Fibroblast of lung (primary cell): ENCODE results near the gene MAGEF1. TPM values are rescaled to one million over a fixed set of nuclear protein-coding genes. Genes with fewer than 3 reads are reported as not detected.

Experiments used
- DNase-seq, 2 donors: peaks; one replicate each; pipeline versions ENCODE4 v3.0.0 to v3.0.0-alpha.2; 2010; ENCODE audit warnings: low read depth in 2 of 2
- H2AFZ ChIP-seq: 2 replicates; pipeline ENCODE4 v1.5.1; 2012; ENCODE audit warnings: low read length, control low read depth, inconsistent platforms
- H3K27ac ChIP-seq: 2 replicates; pipeline ENCODE4 v1.5.1; 2011; ENCODE audit warnings: low read length, control low read depth; ENCODE audit not compliant: insufficient read depth
- H3K27me3 ChIP-seq: 2 replicates; pipeline ENCODE4 v1.5.1; 2011; ENCODE audit warnings: mild to moderate bottlenecking, low read length; ENCODE audit not compliant: control insufficient read depth, insufficient read depth
- H3K36me3 ChIP-seq: 2 replicates; pipeline ENCODE4 v1.5.1; 2011; ENCODE audit warnings: low read length; ENCODE audit not compliant: control insufficient read depth, insufficient read depth
- H3K4me1 ChIP-seq: 2 replicates; pipeline ENCODE4 v1.5.1; 2011; ENCODE audit warnings: low read length; ENCODE audit not compliant: control insufficient read depth, insufficient read depth; ENCODE audit errors: extremely low read depth
- H3K4me2 ChIP-seq: 2 replicates; pipeline ENCODE4 v1.5.1; 2011; ENCODE audit warnings: low read length, control low read depth; ENCODE audit not compliant: insufficient read depth; ENCODE audit errors: extremely low read depth
- H3K4me3 ChIP-seq, 4 experiments: fragments of 200-600 bp in 1 of 4; sonication (generic) in 1 of 4; replicated peaks in 1 of 4; 2 replicates each; pipeline ENCODE4 v1.5.1; 2011 to 2016; ENCODE audit warnings: low read length in 4 of 4, low read depth in 3 of 4, mild to moderate bottlenecking in 3 of 4, control low read depth in 2 of 4, inconsistent platforms in 1 of 4, mixed read lengths in 1 of 4; ENCODE audit not compliant: insufficient read depth in 1 of 4; ENCODE audit errors: control extremely low read depth in 1 of 4
- H3K79me2 ChIP-seq: 2 replicates; pipeline ENCODE4 v1.5.1; 2012; ENCODE audit warnings: mild to moderate bottlenecking, low read length, inconsistent platforms; ENCODE audit not compliant: control insufficient read depth, insufficient read depth
- H3K9ac ChIP-seq: 2 replicates; pipeline ENCODE4 v1.5.1; 2011; ENCODE audit warnings: mild to moderate bottlenecking, low read length, control low read depth; ENCODE audit not compliant: insufficient read depth
- H3K9me3 ChIP-seq: 2 replicates; pipeline ENCODE4 v1.5.1; 2012; ENCODE audit warnings: low read depth, low read length; ENCODE audit not compliant: control insufficient read depth, insufficient read depth
- H4K20me1 ChIP-seq: 2 replicates; pipeline ENCODE4 v1.5.1; 2011; ENCODE audit warnings: low read length; ENCODE audit not compliant: control insufficient read depth, insufficient read depth; ENCODE audit errors: extremely low read depth
- EZH2 ChIP-seq: IDR thresholded peaks from 2 replicates; pipeline ENCODE4 v1.5.1; 2012; ENCODE audit warnings: low read length, control low read depth, mild to moderate bottlenecking; ENCODE audit errors: missing control alignments
- polyA plus RNA-seq, 2 donors: library from polyadenylated mRNA; depleted of rRNA in 1 of 2; stranded (reverse) in 1 of 2; unstranded in 1 of 2; fragments of >200 nt; gene quantifications; 2 replicates each; pipeline ENCODE4 v1.2.1, GENCODE V29; 2011 to 2012; ENCODE audit warnings: missing spikeins in 1 of 2
- total RNA-seq: library from RNA; depleted of rRNA; stranded (reverse); fragments of >200 nt; gene quantifications from 2 replicates; pipeline ENCODE4 v1.2.1, GENCODE V29; 2014
- TF ChIP-seq, protein P1 (sequence below), 2 donors: IDR thresholded peaks in 1 of 2; conservative IDR thresholded peaks in 1 of 2; 1 replicate in 1 of 2; 2 replicates in 1 of 2; pipeline ENCODE4 v1.5.1; 2011 to 2012; ENCODE audit warnings: low read length in 2 of 2, control low read depth in 1 of 2, inconsistent platforms in 1 of 2, low read depth in 1 of 2, mild to moderate bottlenecking in 1 of 2

MAGEF1 gene
- total and polyA plus RNA-seq, 2 donors (not counting 1 experiment from before 2014, with no cell fraction given): 21.5 to 22.6 TPM

DNA sequence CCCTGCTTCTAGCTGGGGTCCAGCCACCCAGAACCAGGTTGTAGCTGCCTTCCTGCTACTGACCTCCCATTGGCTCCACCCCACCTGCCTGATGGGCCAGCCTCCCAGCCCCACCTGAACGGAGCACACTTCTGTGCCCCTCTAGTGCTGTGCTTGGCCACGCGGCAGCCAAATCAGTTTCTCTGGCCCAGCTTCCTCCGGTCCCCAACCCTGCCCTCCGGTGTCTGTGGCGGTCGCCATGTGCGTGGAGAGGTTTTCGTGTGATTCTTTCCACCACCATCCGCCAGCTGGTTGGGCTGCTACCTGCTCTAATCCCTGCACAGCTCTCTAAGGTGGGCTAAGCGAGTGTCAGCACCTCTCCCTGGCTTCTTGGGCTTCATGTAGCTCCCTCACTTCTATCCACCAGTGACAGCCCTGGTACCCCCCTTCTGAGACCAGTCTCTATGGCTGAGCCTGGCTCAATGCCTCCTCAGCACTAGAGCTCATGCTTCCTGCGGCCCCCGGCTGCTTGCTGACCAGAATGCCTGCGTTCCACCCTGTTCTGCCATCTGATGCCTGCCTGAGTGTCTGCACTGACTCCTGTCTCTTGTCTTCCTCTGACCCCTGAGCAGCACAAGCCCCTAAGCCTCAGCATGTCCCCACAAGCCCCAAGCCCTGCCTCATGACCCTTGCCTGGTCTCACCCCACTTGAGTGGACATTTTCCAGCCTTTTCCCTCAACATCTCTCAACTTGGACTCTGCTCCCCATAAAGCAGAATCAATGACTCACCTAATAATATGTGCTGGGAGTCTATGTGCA, 23.2 kb upstream of the MAGEF1 start:
- no peaks in the 10 kb centered on the region for H4K20me1 ChIP-seq
- no peak for TF ChIP-seq EZH2
- H3K9ac ChIP-seq: no peak overlapping the region
- peaks cover 7% of the 10 kb centered on the region for H3K27me3 ChIP-seq
- no peaks in the 10 kb centered on the region for H3K4me1 ChIP-seq
- no peak overlapping the region for H3K4me2 ChIP-seq
- H2AFZ ChIP-seq: no peak overlapping the region
- no peak overlapping the region for H3K27ac ChIP-seq
- no peak overlapping the region for H3K4me3 ChIP-seq
- no peaks in the 10 kb centered on the region for H3K79me2 ChIP-seq
- no peaks in the 10 kb centered on the region for H3K9me3 ChIP-seq
- H3K36me3 ChIP-seq: no peaks in the 10 kb centered on the region
- no peak for DNase-seq

DNA sequence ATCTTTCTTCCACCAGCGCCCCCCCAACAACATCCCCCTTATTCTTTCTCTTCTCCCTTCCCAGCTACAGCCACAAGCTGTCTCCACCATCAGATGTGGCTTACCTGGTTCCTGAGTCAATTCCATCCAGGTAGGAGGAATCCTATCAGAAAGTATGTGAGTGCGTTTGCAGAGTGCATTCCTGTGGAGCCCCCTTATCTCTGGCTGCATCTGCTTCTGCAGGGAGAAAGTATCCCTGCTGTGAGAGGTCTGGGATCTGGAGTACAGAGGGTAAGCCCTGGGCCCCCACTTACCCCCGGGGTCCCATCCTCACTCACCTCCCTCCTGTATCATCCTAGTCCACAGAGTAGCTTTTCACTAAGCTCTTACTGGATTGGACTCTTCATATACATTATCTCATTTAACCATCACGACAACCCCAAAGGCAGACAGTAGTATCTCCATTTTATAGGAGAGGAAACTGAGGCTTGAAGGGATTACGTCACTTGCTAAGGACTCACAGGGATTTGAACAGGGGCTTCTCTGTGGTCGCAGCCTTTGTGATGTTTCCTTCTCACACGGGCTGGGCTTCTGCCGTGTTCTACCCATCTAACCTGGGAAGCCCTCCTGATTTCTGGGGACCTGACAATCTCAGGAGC, 22.2 kb upstream of the MAGEF1 start:
- Histone ChIP-seq H3K79me2 (no peaks in the 10 kb centered on the region), H3K4me1 (no peaks in the 10 kb centered on the region), H3K9me3 (no peaks in the 10 kb centered on the region), H3K36me3 (no peaks in the 10 kb centered on the region), H3K4me3 (no peak overlapping the region), H2AFZ (no peak overlapping the region), H3K27me3 (peaks cover 7% of the 10 kb centered on the region), H3K4me2 (no peak overlapping the region), H3K27ac (no peak overlapping the region), H4K20me1 (no peaks in the 10 kb centered on the region), H3K9ac (no peak overlapping the region)
- TF ChIP-seq EZH2: no peak
- TF ChIP-seq, protein P1, sequence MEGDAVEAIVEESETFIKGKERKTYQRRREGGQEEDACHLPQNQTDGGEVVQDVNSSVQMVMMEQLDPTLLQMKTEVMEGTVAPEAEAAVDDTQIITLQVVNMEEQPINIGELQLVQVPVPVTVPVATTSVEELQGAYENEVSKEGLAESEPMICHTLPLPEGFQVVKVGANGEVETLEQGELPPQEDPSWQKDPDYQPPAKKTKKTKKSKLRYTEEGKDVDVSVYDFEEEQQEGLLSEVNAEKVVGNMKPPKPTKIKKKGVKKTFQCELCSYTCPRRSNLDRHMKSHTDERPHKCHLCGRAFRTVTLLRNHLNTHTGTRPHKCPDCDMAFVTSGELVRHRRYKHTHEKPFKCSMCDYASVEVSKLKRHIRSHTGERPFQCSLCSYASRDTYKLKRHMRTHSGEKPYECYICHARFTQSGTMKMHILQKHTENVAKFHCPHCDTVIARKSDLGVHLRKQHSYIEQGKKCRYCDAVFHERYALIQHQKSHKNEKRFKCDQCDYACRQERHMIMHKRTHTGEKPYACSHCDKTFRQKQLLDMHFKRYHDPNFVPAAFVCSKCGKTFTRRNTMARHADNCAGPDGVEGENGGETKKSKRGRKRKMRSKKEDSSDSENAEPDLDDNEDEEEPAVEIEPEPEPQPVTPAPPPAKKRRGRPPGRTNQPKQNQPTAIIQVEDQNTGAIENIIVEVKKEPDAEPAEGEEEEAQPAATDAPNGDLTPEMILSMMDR (conservative IDR thresholded peaks at IDR 0.05 in 1 of 2, IDR thresholded peaks at IDR 0.05 in 1 of 2; ENCODE audit: low read depth in 1 of 2, low read length in 2 of 2): no peak
- no peak for DNase-seq

DNA sequence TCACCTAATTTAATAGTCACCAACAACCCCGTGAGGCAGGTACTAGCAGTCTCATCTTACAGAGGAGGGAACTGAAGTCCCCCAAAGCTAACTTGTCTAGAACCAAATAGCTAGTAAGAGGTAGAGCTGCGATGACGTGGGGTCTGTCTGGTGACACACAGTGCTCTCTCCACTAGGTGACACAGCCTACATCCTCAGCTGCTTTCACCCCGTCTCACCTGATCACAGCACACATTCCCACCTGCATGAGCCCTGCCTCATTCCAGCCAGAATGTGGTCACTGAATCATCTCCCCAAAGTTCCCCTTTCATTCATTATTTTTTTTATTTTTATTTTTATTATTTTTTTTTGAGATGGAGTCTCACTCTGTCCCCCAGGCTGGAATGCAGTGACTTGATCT, 21.3 kb upstream of the MAGEF1 start:
- no peak overlapping the region for H2AFZ ChIP-seq
- peaks cover 7% of the 10 kb centered on the region for H3K27me3 ChIP-seq
- no peaks in the 10 kb centered on the region for H3K9me3 ChIP-seq
- DNase-seq: no peak
- H3K27ac ChIP-seq: no peak overlapping the region
- no peaks in the 10 kb centered on the region for H3K79me2 ChIP-seq
- no peak for TF ChIP-seq EZH2
- TF ChIP-seq, protein P1 (conservative IDR thresholded peaks at IDR 0.05 in 1 of 2, IDR thresholded peaks at IDR 0.05 in 1 of 2; ENCODE audit: low read depth in 1 of 2, low read length in 2 of 2): no peak
- no peak overlapping the region for H3K4me2 ChIP-seq
- H3K4me1 ChIP-seq: no peaks in the 10 kb centered on the region
- no peak overlapping the region for H3K9ac ChIP-seq
- H4K20me1 ChIP-seq: no peaks in the 10 kb centered on the region
- H3K36me3 ChIP-seq: no peaks in the 10 kb centered on the region
- H3K4me3 ChIP-seq: no peak overlapping the region
